ENCODE results near the gene SH3TC1.

The SH3TC1 gene

GRCh38 chr4:8217246-8217511 is 18.1 kb downstream of the SH3TC1 start:
- DNase-seq: no peak

- DNase-seq: no peak
These were observed 18.8 kb downstream of the SH3TC1 start for GRCh38 chr4:8217871-8218270.

GRCh38 chr4:8218371-8219031 is 19.4 kb downstream of the SH3TC1 start:
- peak; percentile 57 for DNase-seq

- DNase-seq: no peak
These were observed 20.1 kb downstream of the SH3TC1 start for GRCh38 chr4:8219236-8219635.

- no peak for DNase-seq
These were observed 21.8 kb downstream of the SH3TC1 start for GRCh38 chr4:8220661-8221450.

- DNase-seq: no peak
These were observed 22.4 kb downstream of the SH3TC1 start for GRCh38 chr4:8221476-8221875.

- no peak for DNase-seq
These were observed 22.9 kb downstream of the SH3TC1 start for GRCh38 chr4:8221985-8222384.

GRCh38 chr4:8222609-8223388 is 23.7 kb downstream of the SH3TC1 start:
- no peak for DNase-seq

- no peak for DNase-seq
These were observed 25.3 kb downstream of the SH3TC1 start for GRCh38 chr4:8224267-8224974.

- no peak for DNase-seq
These were observed 26.0 kb downstream of the SH3TC1 start for GRCh38 chr4:8224975-8225625.

GRCh38 chr4:8225706-8226443 is 26.8 kb downstream of the SH3TC1 start:
- no peak for DNase-seq

GRCh38 chr4:8227201-8227770 is 28.2 kb downstream of the SH3TC1 start:
- DNase-seq: no peak

GRCh38 chr4:8227771-8228318 is 28.8 kb downstream of the SH3TC1 start:
- no peak for DNase-seq

- no peak for DNase-seq
These were observed 29.5 kb downstream of the SH3TC1 start for GRCh38 chr4:8228319-8229250.

- no peak for DNase-seq
These were observed 30.4 kb downstream of the SH3TC1 start for GRCh38 chr4:8229331-8229975.

GRCh38 chr4:8230033-8230432 is 30.9 kb downstream of the SH3TC1 start:
- no peak for DNase-seq

GRCh38 chr4:8230891-8231290 is 31.8 kb downstream of the SH3TC1 start:
- no peak for DNase-seq

- DNase-seq: no peak
These were observed 32.5 kb downstream of the SH3TC1 start for GRCh38 chr4:8231551-8232049.

GRCh38 chr4:8232748-8233147 is 33.7 kb downstream of the SH3TC1 start:
- no peak for DNase-seq
